ENCODE data around the gene ANKRD29. TPM values are rescaled to one million over a fixed set of nuclear protein-coding genes. Genes with fewer than 3 reads are reported as not detected.

The ANKRD29 gene
- polyA plus RNA-seq, 3 donors from 2014 or later, result 0.59 TPM; not detected in 2

- Mint-ChIP-seq H3K9me3 (no peaks in the 10 kb centered on the region), H3K36me3 (no peaks in the 10 kb centered on the region), H3K4me1 (peaks cover 4 to 5% of the 10 kb centered on the region in 2 donors), H3K4me3 (no peak overlapping the region), H3K27me3 (ENCODE audit: low read depth in 3 of 3) (peaks cover 3 to 10% (median 9%) of the 10 kb centered on the region in 3 donors), H3K27ac (no peak overlapping the region)
- DNase-seq, result no peak
Observed at GRCh38 chr18:23694637-23695430, 32.1 kb upstream of the ANKRD29 start.

GRCh38 chr18:23693846-23694245 lies 31.1 kb upstream of the ANKRD29 start:
- H3K4me3 Mint-ChIP-seq, result no peak overlapping the region
- H3K36me3 Mint-ChIP-seq, result no peaks in the 10 kb centered on the region
- DNase-seq, result no peak

GRCh38 chr18:23690505-23691068 lies 27.9 kb upstream of the ANKRD29 start:
- peaks cover 8 to 32% (median 11%) of the 10 kb centered on the region in 3 donors for H3K27me3 Mint-ChIP-seq (ENCODE audit: low read depth in 3 of 3)
- H3K4me1 Mint-ChIP-seq, result peaks cover 8 to 9% of the 10 kb centered on the region in 2 donors
- no peak for DNase-seq
- H3K27ac Mint-ChIP-seq, result no peak overlapping the region
- no peaks in the 10 kb centered on the region for H3K36me3 Mint-ChIP-seq
- H3K4me3 Mint-ChIP-seq, result peak overlapping the region; percentile 23 to 69 (median 40)
- H3K9me3 Mint-ChIP-seq, result no peaks in the 10 kb centered on the region

More at GRCh38 chr18:23693846-23694245, 31.1 kb upstream of the ANKRD29 start:
- H3K27ac Mint-ChIP-seq, result no peak overlapping the region
- H3K4me1 Mint-ChIP-seq, result peaks cover 8% of the 10 kb centered on the region in 2 donors
- H3K9me3 Mint-ChIP-seq, result no peaks in the 10 kb centered on the region
- H3K27me3 Mint-ChIP-seq (ENCODE audit: low read depth in 3 of 3), result peaks cover 6 to 12% (median 11%) of the 10 kb centered on the region in 3 donors

GRCh38 chr18:23689616-23690504 lies 27.1 kb upstream of the ANKRD29 start:
- Mint-ChIP-seq H3K4me3 (peak overlapping the region; percentile 23 to 69 (median 40)), H3K4me1 (peaks cover 8 to 9% of the 10 kb centered on the region in 2 donors), H3K27me3 (ENCODE audit: low read depth in 3 of 3) (peaks cover 8 to 35% (median 13%) of the 10 kb centered on the region in 3 donors), H3K36me3 (no peaks in the 10 kb centered on the region), H3K27ac (no peak overlapping the region), H3K9me3 (no peaks in the 10 kb centered on the region)
- peak in 1 of 3 donors; percentile 7 for DNase-seq

- Mint-ChIP-seq H3K27ac (no peak within 1 kb of the TSS), H3K9me3 (no peaks in the 10 kb centered on the region), H3K27me3 (ENCODE audit: low read depth in 3 of 3) (peaks cover 8 to 30% (median 14%) of the 10 kb centered on the region in 3 donors), H3K36me3 (no peaks in the 10 kb centered on the region), H3K4me1 (peaks cover 8 to 9% of the 10 kb centered on the region in 2 donors), H3K4me3 (peak within 1 kb of the TSS; percentile 23 to 69 (median 46))
- peak in 1 of 3 donors; percentile 5 for DNase-seq
Observed at GRCh38 chr18:23689031-23689615, 26.4 kb upstream of the ANKRD29 start, which contains the start of gene LAMA3. LAMA3 (plus strand) TSS chr18:23689453; CDS start chr18:23689684, 231 bp downstream.

GRCh38 chr18:23688528-23688927 lies 25.8 kb upstream of the ANKRD29 start:
- DNase-seq, result no peak
- peaks cover 8 to 30% (median 14%) of the 10 kb centered on the region in 3 donors for H3K27me3 Mint-ChIP-seq (ENCODE audit: low read depth in 3 of 3)
- H3K4me1 Mint-ChIP-seq, result peaks cover 8 to 9% of the 10 kb centered on the region in 2 donors
- peak overlapping the region in 1 of 5 donors; percentile 66 for H3K4me3 Mint-ChIP-seq
- H3K27ac Mint-ChIP-seq, result no peak overlapping the region
- no peaks in the 10 kb centered on the region for H3K9me3 Mint-ChIP-seq
- H3K36me3 Mint-ChIP-seq, result no peaks in the 10 kb centered on the region

GRCh38 chr18:23684515-23685197 lies 21.9 kb upstream of the ANKRD29 start:
- no peak overlapping the region for H3K4me3 Mint-ChIP-seq
- H3K27me3 Mint-ChIP-seq (ENCODE audit: low read depth in 3 of 3), result peaks cover 5 to 32% (median 11%) of the 10 kb centered on the region in 3 donors
- no peak for DNase-seq
- H3K4me1 Mint-ChIP-seq, result peaks cover 3 to 4% of the 10 kb centered on the region in 2 donors
- no peaks in the 10 kb centered on the region for H3K36me3 Mint-ChIP-seq
- H3K27ac Mint-ChIP-seq, result no peak overlapping the region
- no peaks in the 10 kb centered on the region for H3K9me3 Mint-ChIP-seq

- Mint-ChIP-seq H3K9me3 (no peaks in the 10 kb centered on the region), H3K36me3 (no peaks in the 10 kb centered on the region), H3K27me3 (ENCODE audit: low read depth in 3 of 3) (peaks cover 2 to 28% (median 10%) of the 10 kb centered on the region in 3 donors), H3K4me3 (no peak overlapping the region), H3K4me1 (no peaks in the 10 kb centered on the region), H3K27ac (no peak overlapping the region)
- DNase-seq, result no peak
Observed at GRCh38 chr18:23683671-23684070, 21.0 kb upstream of the ANKRD29 start.

GRCh38 chr18:23683155-23683554 lies 20.4 kb upstream of the ANKRD29 start:
- DNase-seq, result no peak

GRCh38 chr18:23682472-23682871 lies 19.8 kb upstream of the ANKRD29 start:
- Mint-ChIP-seq H3K4me3 (no peak overlapping the region), H3K27me3 (ENCODE audit: low read depth in 3 of 3) (peaks cover 0 to 17% (median 9%) of the 10 kb centered on the region in 3 donors), H3K4me1 (no peaks in the 10 kb centered on the region), H3K36me3 (no peaks in the 10 kb centered on the region), H3K9me3 (no peaks in the 10 kb centered on the region), H3K27ac (no peak overlapping the region)
- no peak for DNase-seq

More at GRCh38 chr18:23683155-23683554, 20.4 kb upstream of the ANKRD29 start:
- Mint-ChIP-seq H3K4me1 (no peaks in the 10 kb centered on the region), H3K27ac (no peak overlapping the region), H3K36me3 (no peaks in the 10 kb centered on the region), H3K27me3 (ENCODE audit: low read depth in 3 of 3) (peaks cover 2 to 24% (median 9%) of the 10 kb centered on the region in 3 donors), H3K4me3 (no peak overlapping the region), H3K9me3 (no peaks in the 10 kb centered on the region)

- peaks cover 0 to 14% (median 9%) of the 10 kb centered on the region in 3 donors for H3K27me3 Mint-ChIP-seq (ENCODE audit: low read depth in 3 of 3)
- H3K27ac Mint-ChIP-seq, result no peak overlapping the region
- no peaks in the 10 kb centered on the region for H3K4me1 Mint-ChIP-seq
- H3K36me3 Mint-ChIP-seq, result no peaks in the 10 kb centered on the region
- H3K9me3 Mint-ChIP-seq, result no peaks in the 10 kb centered on the region
- H3K4me3 Mint-ChIP-seq, result no peak overlapping the region
- DNase-seq, result no peak
Observed at GRCh38 chr18:23682045-23682444, 19.3 kb upstream of the ANKRD29 start.

GRCh38 chr18:23675896-23676295 lies 13.2 kb upstream of the ANKRD29 start:
- DNase-seq, result no peak

GRCh38 chr18:23675236-23675635 lies 12.5 kb upstream of the ANKRD29 start:
- no peaks in the 10 kb centered on the region for H3K4me1 Mint-ChIP-seq
- H3K27me3 Mint-ChIP-seq (ENCODE audit: low read depth in 3 of 3), result peaks cover 0 to 4% (median 0%) of the 10 kb centered on the region in 3 donors
- no peaks in the 10 kb centered on the region for H3K36me3 Mint-ChIP-seq
- H3K27ac Mint-ChIP-seq, result no peak overlapping the region
- no peaks in the 10 kb centered on the region for H3K9me3 Mint-ChIP-seq
- no peak for DNase-seq
- H3K4me3 Mint-ChIP-seq, result no peak overlapping the region

More at GRCh38 chr18:23675896-23676295, 13.2 kb upstream of the ANKRD29 start:
- H3K27ac Mint-ChIP-seq, result no peak overlapping the region
- peaks cover 0 to 4% (median 0%) of the 10 kb centered on the region in 3 donors for H3K27me3 Mint-ChIP-seq (ENCODE audit: low read depth in 3 of 3)
- H3K9me3 Mint-ChIP-seq, result no peaks in the 10 kb centered on the region
- no peaks in the 10 kb centered on the region for H3K36me3 Mint-ChIP-seq
- H3K4me1 Mint-ChIP-seq, result no peaks in the 10 kb centered on the region
- no peak overlapping the region for H3K4me3 Mint-ChIP-seq
